Astrocyte of the cerebellum (primary cell): Measurements from ENCODE around the gene LAMB3.

Experiments used
- DNase-seq: peaks from one replicate; pipeline ENCODE4 v3.0.0-alpha.2; 2011; ENCODE audit warnings: low read depth
- H3K4me3 ChIP-seq: 2 replicates; pipeline ENCODE4 v1.5.1; 2011; ENCODE audit warnings: mild to moderate bottlenecking, low read depth, low read length, moderate library complexity
- in situ Hi-C: cut with HindIII; loops from 2 replicates; pipeline ENCODE4 v1.10.0; 2017; ENCODE audit warnings: low sequenced_read_pairs
- TF ChIP-seq, protein P1 (sequence below): IDR thresholded peaks from 2 replicates; pipeline ENCODE4 v1.5.1; 2012; ENCODE audit warnings: low read length, low read depth, moderate library complexity, mild to moderate bottlenecking; ENCODE audit errors: missing control alignments

LAMB3 gene

GRCh38 chr1:209593747-209594146 lies 58.5 kb downstream of the LAMB3 start:
- no peak for DNase-seq
- in situ Hi-C loops, result no loop called here
- H3K4me3 ChIP-seq, result no peak overlapping the region
- TF ChIP-seq, protein P1, sequence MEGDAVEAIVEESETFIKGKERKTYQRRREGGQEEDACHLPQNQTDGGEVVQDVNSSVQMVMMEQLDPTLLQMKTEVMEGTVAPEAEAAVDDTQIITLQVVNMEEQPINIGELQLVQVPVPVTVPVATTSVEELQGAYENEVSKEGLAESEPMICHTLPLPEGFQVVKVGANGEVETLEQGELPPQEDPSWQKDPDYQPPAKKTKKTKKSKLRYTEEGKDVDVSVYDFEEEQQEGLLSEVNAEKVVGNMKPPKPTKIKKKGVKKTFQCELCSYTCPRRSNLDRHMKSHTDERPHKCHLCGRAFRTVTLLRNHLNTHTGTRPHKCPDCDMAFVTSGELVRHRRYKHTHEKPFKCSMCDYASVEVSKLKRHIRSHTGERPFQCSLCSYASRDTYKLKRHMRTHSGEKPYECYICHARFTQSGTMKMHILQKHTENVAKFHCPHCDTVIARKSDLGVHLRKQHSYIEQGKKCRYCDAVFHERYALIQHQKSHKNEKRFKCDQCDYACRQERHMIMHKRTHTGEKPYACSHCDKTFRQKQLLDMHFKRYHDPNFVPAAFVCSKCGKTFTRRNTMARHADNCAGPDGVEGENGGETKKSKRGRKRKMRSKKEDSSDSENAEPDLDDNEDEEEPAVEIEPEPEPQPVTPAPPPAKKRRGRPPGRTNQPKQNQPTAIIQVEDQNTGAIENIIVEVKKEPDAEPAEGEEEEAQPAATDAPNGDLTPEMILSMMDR, result no peak

GRCh38 chr1:209590405-209590804 lies 61.8 kb downstream of the LAMB3 start:
- TF ChIP-seq, protein P1, result peak; percentile 17
- no peak for DNase-seq
- H3K4me3 ChIP-seq, result no peak overlapping the region
- in situ Hi-C loops, result no loop called here

GRCh38 chr1:209589863-209590262 lies 62.4 kb downstream of the LAMB3 start:
- H3K4me3 ChIP-seq, result no peak overlapping the region
- TF ChIP-seq, protein P1, result no peak
- in situ Hi-C loops, result no loop called here
- no peak for DNase-seq

GRCh38 chr1:209589440-209589839 lies 62.8 kb downstream of the LAMB3 start:
- TF ChIP-seq, protein P1, result no peak
- in situ Hi-C loops, result no loop called here
- no peak overlapping the region for H3K4me3 ChIP-seq
- DNase-seq, result no peak

DNA sequence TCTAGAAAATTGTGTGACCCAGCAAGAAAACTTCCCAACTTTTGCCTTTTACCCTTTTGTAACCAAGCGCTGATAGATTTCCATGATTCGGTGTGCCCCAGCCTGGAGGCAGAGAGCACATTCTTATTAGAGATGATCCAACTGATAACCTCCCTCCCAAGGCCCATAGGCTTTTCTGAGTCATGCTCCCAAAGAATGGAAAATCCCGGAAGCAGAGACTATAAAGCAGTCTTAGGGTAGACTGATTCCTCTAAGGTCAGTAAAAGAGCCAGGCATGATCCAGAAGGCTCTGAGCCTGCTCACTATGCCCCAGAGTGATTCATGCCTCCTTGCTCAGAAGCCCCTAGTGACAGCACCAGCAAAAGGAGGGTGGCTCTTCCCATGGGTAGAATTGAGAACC lies 64.4 kb downstream of the LAMB3 start:
- in situ Hi-C loops, result no loop called here

DNA sequence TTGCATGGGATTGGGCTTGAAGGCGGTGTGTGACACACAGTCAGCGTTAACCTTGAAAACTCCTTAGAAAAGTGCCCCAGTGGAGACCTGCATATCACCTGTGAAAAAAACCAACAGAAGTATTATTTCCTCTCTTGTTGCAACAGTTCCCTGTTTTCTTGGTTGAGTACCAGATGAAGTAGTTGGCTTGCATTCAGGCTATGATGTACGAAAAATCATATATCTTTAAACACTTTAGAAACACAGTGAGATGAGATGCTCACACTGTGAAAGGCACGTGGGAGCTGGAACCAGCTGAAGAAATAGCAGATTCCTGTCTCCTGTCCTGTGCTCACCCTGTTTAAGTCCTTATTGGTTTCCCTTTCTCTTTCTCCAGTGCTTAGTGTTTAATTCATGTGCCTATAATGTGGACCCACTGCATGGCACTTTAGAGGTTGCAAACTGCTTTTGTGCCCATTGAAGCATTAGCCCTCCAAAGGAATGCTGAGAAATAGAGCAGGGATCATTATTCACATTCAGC lies 65.9 kb downstream of the LAMB3 start:
- no peak overlapping the region for H3K4me3 ChIP-seq
- TF ChIP-seq, protein P1, result no peak
- in situ Hi-C loops, result no loop called here
- no peak for DNase-seq

More for the DNA sequence above, 64.4 kb downstream of the LAMB3 start:
- no peak overlapping the region for H3K4me3 ChIP-seq
- TF ChIP-seq, protein P1, result no peak
- no peak for DNase-seq

GRCh38 chr1:209585672-209586071 lies 66.6 kb downstream of the LAMB3 start:
- in situ Hi-C loops, result no loop called here
- no peak overlapping the region for H3K4me3 ChIP-seq
- TF ChIP-seq, protein P1, result no peak
- no peak for DNase-seq
